ENCODE measurements around the gene CLASP2. TPM values are rescaled to one million over a fixed set of nuclear protein-coding genes. Genes with fewer than 3 reads are reported as not detected.

CLASP2 gene
- total RNA-seq, 6 experiments from 2014 or later, result 32.8 to 37.6 (median 34.8) TPM

- TF ChIP-seq CTCF (IDR thresholded peaks at IDR 0.05), result no peak
- Mint-ChIP-seq H3K36me3 (ENCODE audit: low read depth) (peaks cover 19% of the 10 kb centered on the region), H3K27ac (no peak overlapping the region)
Measured at GRCh38 chr3:33538678-33539339, 179.2 kb downstream of the CLASP2 start.

GRCh38 chr3:33537133-33537532 lies 180.9 kb downstream of the CLASP2 start:
- DNase-seq, result no peak
- Mint-ChIP-seq H3K4me3 (no peak overlapping the region), H3K36me3 (ENCODE audit: low read depth) (peaks cover 25% of the 10 kb centered on the region), H3K4me1 (ENCODE audit: low read depth) (0 out of 2 replicates have a peak, but pooled peaks cover 5% of the 10 kb centered on the region), H3K27ac (no peak overlapping the region), H3K27me3 (ENCODE audit: insufficient read depth) (no peaks in the 10 kb centered on the region; the same call in 1 of the 2 replicates), H3K9me3 (no peaks in the 10 kb centered on the region)
- no peak for TF ChIP-seq CTCF (IDR thresholded peaks at IDR 0.05)

More at GRCh38 chr3:33538678-33539339, 179.2 kb downstream of the CLASP2 start:
- DNase-seq, result no peak
- H3K4me1 Mint-ChIP-seq (ENCODE audit: low read depth), result peaks cover 10% of the 10 kb centered on the region
- no peak overlapping the region for H3K4me3 Mint-ChIP-seq
- H3K9me3 Mint-ChIP-seq, result no peaks in the 10 kb centered on the region
- no peaks in the 10 kb centered on the region; the same call in 1 of the 2 replicates for H3K27me3 Mint-ChIP-seq (ENCODE audit: insufficient read depth)

GRCh38 chr3:33526787-33527186 lies 191.3 kb downstream of the CLASP2 start:
- Mint-ChIP-seq H3K9me3 (peaks cover 33% of the 10 kb centered on the region), H3K4me3 (no peak overlapping the region), H3K36me3 (ENCODE audit: low read depth) (peaks cover 57% of the 10 kb centered on the region), H3K27ac (no peak overlapping the region), H3K4me1 (ENCODE audit: low read depth) (no peaks in the 10 kb centered on the region), H3K27me3 (ENCODE audit: insufficient read depth) (peaks cover 2% of the 10 kb centered on the region; the same call in 1 of the 2 replicates)
- TF ChIP-seq CTCF (IDR thresholded peaks at IDR 0.05), result no peak
- no peak for DNase-seq

- Mint-ChIP-seq H3K4me1 (ENCODE audit: low read depth) (peaks cover 6% of the 10 kb centered on the region; the same call in 1 of the 2 replicates), H3K27me3 (ENCODE audit: insufficient read depth) (peaks cover 2% of the 10 kb centered on the region; the same call in 1 of the 2 replicates), H3K9me3 (peaks cover 33% of the 10 kb centered on the region), H3K27ac (no peak overlapping the region), H3K36me3 (ENCODE audit: low read depth) (peaks cover 46% of the 10 kb centered on the region), H3K4me3 (no peak overlapping the region)
- DNase-seq, result no peak
- no peak for TF ChIP-seq CTCF (IDR thresholded peaks at IDR 0.05)
Measured at GRCh38 chr3:33525232-33525631, 192.8 kb downstream of the CLASP2 start.

- peaks cover 35% of the 10 kb centered on the region for H3K36me3 Mint-ChIP-seq (ENCODE audit: low read depth)
- no peak overlapping the region for H3K4me3 Mint-ChIP-seq
Measured at GRCh38 chr3:33523093-33523667, 194.9 kb downstream of the CLASP2 start.

More at GRCh38 chr3:33523093-33523667, 194.9 kb downstream of the CLASP2 start:
- Mint-ChIP-seq H3K27me3 (ENCODE audit: insufficient read depth) (peaks cover 2% of the 10 kb centered on the region; the same call in 1 of the 2 replicates), H3K4me1 (ENCODE audit: low read depth) (peaks cover 6% of the 10 kb centered on the region; the same call in 1 of the 2 replicates), H3K27ac (no peak overlapping the region), H3K9me3 (peaks cover 21% of the 10 kb centered on the region)
- TF ChIP-seq CTCF (IDR thresholded peaks at IDR 0.05), result no peak
- DNase-seq, result no peak

All from HFFc6 (cell line).